ENCODE results near the gene N4BP3. TPM values are rescaled to one million over a fixed set of nuclear protein-coding genes. Genes with fewer than 3 reads are reported as not detected.
"Not testable (repeated sequence)": the region's sequence is repeated elsewhere in the genome, so short reads cannot be mapped to it uniquely, and the experiment has no call there.

N4BP3 gene
- total RNA-seq, 2 experiments from 2014 or later, result 0.99 to 1.1 TPM

DNA sequence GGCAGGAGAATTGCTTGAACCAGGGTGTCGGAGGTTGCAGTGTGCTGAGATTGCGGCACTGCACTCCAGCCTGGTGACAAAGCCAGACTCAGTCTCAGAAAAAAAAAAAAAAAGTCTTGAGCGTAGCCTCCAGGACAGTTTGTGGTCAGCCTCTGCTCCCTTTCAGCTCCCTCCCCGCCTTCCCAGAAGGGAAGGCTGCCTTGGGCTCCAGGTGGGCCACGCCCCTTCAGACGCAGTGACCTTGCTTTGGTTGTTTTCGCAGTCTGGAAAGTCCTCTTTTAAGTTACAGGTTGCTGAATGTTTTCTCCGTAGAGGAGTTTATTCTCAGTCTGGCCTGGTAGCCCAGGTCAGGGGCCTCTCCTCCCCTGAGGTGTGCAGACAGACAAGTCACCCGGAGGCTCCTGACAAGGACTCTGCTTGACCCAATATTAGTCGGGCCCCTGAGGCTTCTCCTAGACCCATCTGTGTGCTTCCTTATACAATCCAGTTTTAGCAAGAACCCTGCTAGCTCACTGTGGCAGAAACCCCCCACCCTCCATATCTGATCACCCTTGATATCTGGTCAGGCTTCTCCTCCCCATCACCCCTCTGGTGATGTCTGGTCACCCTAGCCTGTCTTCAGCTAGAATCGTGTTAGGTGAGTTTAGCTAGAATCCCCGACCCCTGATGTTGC is 31.6 kb upstream of the N4BP3 start:
- Mint-ChIP-seq H3K4me3 (no peak overlapping the region), H3K36me3 (no peaks in the 10 kb centered on the region), H3K9me3 (ENCODE audit: low read depth) (no peaks in the 10 kb centered on the region), H3K27ac (no peak overlapping the region), H3K27me3 (peaks cover 10% of the 10 kb centered on the region), H3K4me1 (no peaks in the 10 kb centered on the region)
- no peak for DNase-seq
- no peak for ATAC-seq
- CTCF ChIA-PET, result no interaction called here

DNA sequence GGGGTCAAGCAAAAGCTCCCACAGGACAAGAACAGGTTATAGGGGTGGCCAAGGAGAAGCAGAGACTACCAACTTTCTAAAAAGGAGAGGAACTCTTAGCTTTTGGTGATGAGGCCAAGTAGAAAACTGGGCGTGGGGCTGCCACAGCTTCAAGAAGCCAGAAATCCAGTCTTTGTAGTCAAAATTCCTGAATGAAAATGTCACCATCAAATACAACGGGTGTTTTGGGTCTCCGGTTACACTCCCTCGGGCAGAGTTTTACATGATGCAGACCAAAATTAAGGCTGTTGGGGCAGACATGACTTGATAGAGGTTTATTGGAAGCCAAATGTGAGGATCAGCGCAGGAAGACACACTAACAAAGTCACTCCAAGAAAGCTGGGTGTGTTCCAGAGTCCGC is 29.4 kb upstream of the N4BP3 start:
- CTCF ChIA-PET, result no interaction called here
- Mint-ChIP-seq H3K4me1 (no peaks in the 10 kb centered on the region), H3K27me3 (peaks cover 8% of the 10 kb centered on the region), H3K27ac (no peak overlapping the region), H3K4me3 (no peak overlapping the region), H3K36me3 (no peaks in the 10 kb centered on the region), H3K9me3 (ENCODE audit: low read depth) (no peaks in the 10 kb centered on the region)
- DNase-seq, result no peak
- no peak for ATAC-seq

DNA sequence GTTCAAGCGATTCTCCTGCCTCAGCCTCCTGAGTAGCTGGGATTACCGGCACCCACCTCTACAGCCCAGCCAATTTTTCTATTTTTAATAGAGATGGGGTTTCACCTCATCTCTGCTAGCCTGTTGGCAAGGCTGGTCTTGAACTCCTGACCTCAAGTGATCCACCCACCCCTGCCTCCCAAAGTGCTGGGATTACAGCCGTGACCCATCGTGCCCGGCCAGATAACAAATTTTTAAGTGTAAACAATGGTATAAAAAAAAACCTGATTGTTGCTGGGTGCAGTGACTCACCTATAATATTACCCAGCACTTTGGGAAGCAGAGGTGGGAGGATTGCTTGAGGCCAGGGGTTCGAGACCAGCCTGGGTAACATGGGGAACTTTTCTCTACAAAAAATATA is 28.0 kb upstream of the N4BP3 start:
- Mint-ChIP-seq H3K9me3 (ENCODE audit: low read depth) (no peaks in the 10 kb centered on the region), H3K36me3 (no peaks in the 10 kb centered on the region), H3K4me3 (no peak overlapping the region), H3K27me3 (peaks cover 11% of the 10 kb centered on the region), H3K4me1 (no peaks in the 10 kb centered on the region), H3K27ac (no peak overlapping the region)
- CTCF ChIA-PET, result no interaction called here
- no peak for DNase-seq
- ATAC-seq, result no peak

DNA sequence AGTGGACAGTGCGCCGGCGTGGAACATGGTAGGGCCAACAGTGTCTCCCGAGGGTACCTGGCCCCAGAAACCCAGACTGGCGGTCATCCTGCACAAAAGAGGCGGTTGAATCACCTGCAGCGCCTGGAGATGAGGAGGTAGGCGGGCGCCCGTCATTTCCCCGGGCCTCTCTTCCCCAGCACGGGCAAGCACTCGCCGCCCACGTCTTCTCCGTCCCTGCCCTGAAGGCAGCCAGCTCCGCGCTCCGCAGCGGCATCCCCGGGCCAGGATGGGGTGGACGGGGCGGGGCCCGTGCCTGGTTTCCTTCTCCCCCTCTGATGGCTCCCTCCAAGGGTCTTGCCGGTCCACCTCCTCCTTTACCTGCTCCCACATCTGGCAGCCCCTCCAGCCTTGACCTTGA is 27.1 kb upstream of the N4BP3 start:
- peaks cover 11% of the 10 kb centered on the region for H3K27me3 Mint-ChIP-seq
- peaks cover 3% of the 10 kb centered on the region for H3K4me1 Mint-ChIP-seq
- H3K36me3 Mint-ChIP-seq, result no peaks in the 10 kb centered on the region
- H3K27ac Mint-ChIP-seq, result no peak overlapping the region
- peaks cover under 1% of the 10 kb centered on the region for H3K9me3 Mint-ChIP-seq (ENCODE audit: low read depth)
- ATAC-seq (no peak), DNase-seq (no peak)
- CTCF ChIA-PET, result no interaction called here
- no peak overlapping the region for H3K4me3 Mint-ChIP-seq

DNA sequence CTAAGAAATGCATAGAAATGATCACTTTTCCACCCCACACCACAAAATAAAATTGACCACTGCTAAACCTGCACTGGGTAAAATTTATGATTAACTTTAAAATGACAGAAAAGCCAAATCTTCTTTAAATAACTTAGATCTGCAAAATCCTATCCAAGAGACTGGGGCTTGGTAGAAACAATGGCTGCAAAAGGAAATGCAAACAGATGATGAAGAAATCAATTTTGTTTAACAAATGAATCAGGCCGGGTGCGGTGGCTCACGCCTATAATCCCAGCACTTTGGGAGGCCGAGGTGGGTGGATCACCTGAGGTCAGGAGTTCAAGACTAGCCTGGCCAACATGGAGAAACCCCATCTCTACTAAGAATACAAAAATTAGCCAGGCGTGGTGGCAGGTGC is 26.1 kb upstream of the N4BP3 start:
- H3K27me3 Mint-ChIP-seq, result peaks cover 11% of the 10 kb centered on the region
- H3K27ac Mint-ChIP-seq; H3K36me3 Mint-ChIP-seq; H3K4me3 Mint-ChIP-seq; DNase-seq; ATAC-seq; H3K4me1 Mint-ChIP-seq; H3K9me3 Mint-ChIP-seq (ENCODE audit: low read depth): not testable (repeated sequence)
- CTCF ChIA-PET, result interaction anchor here (1.3 kb wide), 1 partner anchor 11 kb away, joined by 3 read pairs; no protein-coding TSS in a partner anchor

DNA sequence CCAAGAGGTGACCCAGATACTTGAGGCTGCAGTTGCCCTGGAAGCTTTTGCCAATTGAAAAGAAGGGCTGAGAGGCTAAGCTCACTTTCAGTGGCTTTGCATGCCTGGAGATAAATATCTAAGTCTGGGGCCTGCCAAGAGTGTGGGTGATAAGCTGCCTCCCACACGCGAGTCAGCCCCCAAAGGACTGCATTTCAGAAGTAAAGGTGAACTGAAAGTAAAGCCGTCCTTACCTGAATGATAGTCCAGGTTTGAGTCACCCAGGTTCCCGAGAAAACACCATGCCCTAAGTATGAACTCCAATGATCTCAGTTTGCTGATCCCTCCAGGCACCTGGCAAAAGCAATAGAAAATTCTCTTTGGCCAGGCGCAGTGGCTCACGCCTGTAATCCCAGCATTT is 22.5 kb upstream of the N4BP3 start:
- H3K27ac Mint-ChIP-seq, result no peak overlapping the region
- H3K4me1 Mint-ChIP-seq, result peaks cover 9% of the 10 kb centered on the region
- ATAC-seq, result no peak
- peaks cover 2% of the 10 kb centered on the region for H3K36me3 Mint-ChIP-seq
- peaks cover 7% of the 10 kb centered on the region for H3K9me3 Mint-ChIP-seq (ENCODE audit: low read depth)
- DNase-seq, result no peak
- H3K27me3 Mint-ChIP-seq, result peaks cover 8% of the 10 kb centered on the region
- CTCF ChIA-PET, result interaction anchor here (1.3 to 2.4 kb wide), 3 partner anchors 14 to 30 kb away, joined by 4 to 13 read pairs (median 9); no protein-coding TSS in a partner anchor
- no peak overlapping the region for H3K4me3 Mint-ChIP-seq

DNA sequence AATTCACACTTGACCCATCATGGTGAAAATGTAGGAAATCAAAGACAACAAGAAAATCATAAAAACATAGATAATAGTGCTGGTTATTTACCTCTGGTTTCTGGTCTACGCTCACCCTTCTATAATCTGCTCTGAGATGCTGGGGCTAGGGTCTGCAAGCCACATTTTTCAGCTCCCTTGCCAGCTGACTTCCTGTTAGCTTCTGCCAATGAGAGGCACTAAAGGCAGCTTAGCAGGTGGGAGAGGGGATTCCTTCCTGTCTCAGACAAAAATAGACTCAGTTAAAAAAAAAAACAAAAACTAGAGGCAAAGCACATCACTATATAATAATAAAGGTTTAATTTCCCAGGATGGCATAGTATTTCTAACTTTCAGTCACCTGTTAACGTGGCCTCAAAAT is 20.2 kb upstream of the N4BP3 start:
- ATAC-seq (no peak), DNase-seq (no peak)
- H3K27ac Mint-ChIP-seq, result no peak overlapping the region
- H3K9me3 Mint-ChIP-seq (ENCODE audit: low read depth), result peaks cover 7% of the 10 kb centered on the region
- H3K36me3 Mint-ChIP-seq, result peaks cover 2% of the 10 kb centered on the region
- peaks cover 9% of the 10 kb centered on the region for H3K4me1 Mint-ChIP-seq
- H3K4me3 Mint-ChIP-seq, result no peak overlapping the region
- CTCF ChIA-PET, result interaction anchor here (0.7 kb wide), 3 partner anchors 11 to 214 kb away, joined by 3 to 4 read pairs (median 4); no protein-coding TSS in a partner anchor
- peaks cover 6% of the 10 kb centered on the region for H3K27me3 Mint-ChIP-seq

DNA sequence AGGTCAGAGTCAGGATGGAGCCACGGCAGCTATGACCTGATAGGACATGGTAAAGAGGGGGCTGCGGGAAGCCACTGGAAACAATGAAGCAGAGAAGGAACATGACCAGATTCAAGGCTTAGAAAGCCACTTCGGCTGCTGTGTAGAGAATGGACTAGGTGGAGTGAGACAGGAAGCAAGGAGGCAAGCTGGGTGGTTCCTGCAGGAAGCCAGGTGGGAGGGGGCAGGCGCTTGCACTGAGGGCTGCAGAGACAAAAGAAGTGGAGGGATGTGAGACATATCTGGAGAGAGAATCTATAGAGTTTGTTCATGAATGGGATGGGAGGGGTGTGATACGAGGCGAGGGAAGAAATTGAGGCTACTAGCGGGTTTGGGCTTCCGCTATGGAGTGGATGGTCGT is 19.0 kb upstream of the N4BP3 start:
- peaks cover 7% of the 10 kb centered on the region for H3K9me3 Mint-ChIP-seq (ENCODE audit: low read depth)
- CTCF ChIA-PET, result no interaction called here
- H3K27me3 Mint-ChIP-seq, result peaks cover 4% of the 10 kb centered on the region
- ATAC-seq (no peak), DNase-seq (no peak)
- H3K36me3 Mint-ChIP-seq, result peaks cover 2% of the 10 kb centered on the region
- H3K4me3 Mint-ChIP-seq, result no peak overlapping the region
- no peak overlapping the region for H3K27ac Mint-ChIP-seq
- peaks cover 9% of the 10 kb centered on the region for H3K4me1 Mint-ChIP-seq

DNA sequence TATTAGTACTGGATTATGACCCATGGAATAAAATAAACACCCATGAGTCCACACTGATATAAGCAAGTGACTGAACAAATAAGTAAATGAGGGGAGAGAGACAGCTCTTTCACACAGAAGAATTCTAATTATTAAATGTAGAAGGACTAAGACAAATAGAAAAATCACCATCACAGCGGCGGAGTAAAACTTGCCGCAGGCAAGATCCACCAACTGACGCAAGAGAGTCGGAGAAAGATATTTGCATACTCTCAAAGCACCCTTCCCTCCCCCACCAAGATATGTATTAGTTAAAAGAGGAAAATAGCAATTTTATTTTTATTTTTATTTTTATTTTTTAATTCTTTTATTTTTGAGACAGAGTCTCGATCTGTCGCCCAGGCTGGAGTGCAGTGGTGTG is 14.6 kb upstream of the N4BP3 start:
- CTCF ChIA-PET, result no interaction called here
- ATAC-seq, result no peak
- H3K36me3 Mint-ChIP-seq, result no peaks in the 10 kb centered on the region

DNA sequence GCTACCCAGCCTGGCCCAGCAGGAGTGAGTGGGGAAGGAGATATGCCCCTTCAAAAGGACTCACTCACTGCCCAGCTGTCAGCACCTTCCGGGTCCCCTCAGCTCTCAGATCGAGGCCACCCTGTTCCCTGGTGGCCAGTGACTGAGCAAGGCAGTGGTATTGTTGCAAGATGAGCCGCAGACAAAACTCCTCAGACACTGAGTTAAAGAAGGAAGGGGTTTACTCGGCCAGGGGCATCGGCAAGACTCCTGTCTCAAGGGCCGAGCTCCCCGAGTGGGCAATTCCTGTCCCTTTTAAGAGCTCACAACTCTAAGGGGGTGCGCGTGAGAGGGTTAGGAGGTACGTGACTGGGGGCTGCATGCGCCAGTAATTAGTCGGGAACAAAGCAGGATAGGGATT is 9.7 kb upstream of the N4BP3 start:
- Mint-ChIP-seq H3K36me3 (no peaks in the 10 kb centered on the region), H3K27me3 (peaks cover 14% of the 10 kb centered on the region), H3K27ac (no peak overlapping the region), H3K9me3 (ENCODE audit: low read depth) (no peaks in the 10 kb centered on the region), H3K4me3 (no peak overlapping the region), H3K4me1 (peaks cover under 1% of the 10 kb centered on the region)
- DNase-seq (no peak), ATAC-seq (no peak)
- CTCF ChIA-PET, result no interaction called here

More for the DNA sequence above, 14.6 kb upstream of the N4BP3 start:
- no peak overlapping the region for H3K4me3 Mint-ChIP-seq
- no peaks in the 10 kb centered on the region for H3K27me3 Mint-ChIP-seq
- no peak for DNase-seq
- peaks cover 7% of the 10 kb centered on the region for H3K4me1 Mint-ChIP-seq
- H3K9me3 Mint-ChIP-seq (ENCODE audit: low read depth), result no peaks in the 10 kb centered on the region
- H3K27ac Mint-ChIP-seq, result no peak overlapping the region

DNA sequence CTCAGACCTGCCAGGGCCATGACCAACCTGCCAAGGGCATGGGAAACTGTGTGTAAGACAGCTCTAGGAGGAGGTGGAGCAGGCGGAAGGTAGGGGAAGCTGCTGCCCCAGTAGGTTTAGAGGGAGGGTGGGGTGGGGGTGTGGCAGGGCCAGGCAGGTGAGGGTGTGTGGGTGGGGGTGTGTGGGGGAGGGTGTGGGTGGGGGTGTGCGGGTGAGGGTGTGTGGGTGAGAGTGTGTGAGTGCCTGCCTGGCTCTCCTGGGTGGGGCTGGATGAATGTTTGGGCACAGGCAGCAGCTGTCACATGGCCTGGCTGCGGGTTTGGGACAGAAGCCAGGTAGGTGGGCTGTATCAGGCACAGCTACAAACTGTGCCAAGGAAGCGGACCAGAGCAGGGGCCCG is 8.8 kb upstream of the N4BP3 start:
- H3K27ac Mint-ChIP-seq, result no peak overlapping the region
- no peaks in the 10 kb centered on the region for H3K9me3 Mint-ChIP-seq (ENCODE audit: low read depth)
- no peaks in the 10 kb centered on the region for H3K36me3 Mint-ChIP-seq
- DNase-seq (no peak), ATAC-seq (no peak)
- H3K4me1 Mint-ChIP-seq, result peaks cover 1% of the 10 kb centered on the region
- no peak overlapping the region for H3K4me3 Mint-ChIP-seq
- peaks cover 14% of the 10 kb centered on the region for H3K27me3 Mint-ChIP-seq
- CTCF ChIA-PET, result interaction anchor here (0.7 kb wide), 1 partner anchor 11 kb away, joined by 4 read pairs; no protein-coding TSS in a partner anchor

DNA sequence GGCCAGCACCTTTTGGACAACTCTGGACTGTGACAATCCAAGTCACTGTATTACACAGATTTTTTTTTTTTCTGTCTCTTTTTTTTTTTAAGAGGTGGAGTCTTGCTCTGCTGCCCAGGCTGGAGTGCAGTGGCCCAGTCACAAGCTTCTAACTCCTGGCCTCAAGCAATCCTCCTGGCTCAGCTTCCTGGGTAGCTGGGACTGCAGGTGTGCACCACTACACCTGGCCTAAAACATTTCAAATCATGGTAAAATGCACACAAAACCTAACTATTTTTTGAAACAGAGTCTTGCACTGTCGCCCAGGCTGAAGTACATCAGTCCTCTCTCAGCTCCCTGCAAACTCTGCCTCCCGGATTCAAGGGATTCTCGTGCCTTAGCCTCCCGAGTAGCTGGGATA is 7.2 kb upstream of the N4BP3 start:
- no peak overlapping the region for H3K27ac Mint-ChIP-seq
- no peak for ATAC-seq

DNA sequence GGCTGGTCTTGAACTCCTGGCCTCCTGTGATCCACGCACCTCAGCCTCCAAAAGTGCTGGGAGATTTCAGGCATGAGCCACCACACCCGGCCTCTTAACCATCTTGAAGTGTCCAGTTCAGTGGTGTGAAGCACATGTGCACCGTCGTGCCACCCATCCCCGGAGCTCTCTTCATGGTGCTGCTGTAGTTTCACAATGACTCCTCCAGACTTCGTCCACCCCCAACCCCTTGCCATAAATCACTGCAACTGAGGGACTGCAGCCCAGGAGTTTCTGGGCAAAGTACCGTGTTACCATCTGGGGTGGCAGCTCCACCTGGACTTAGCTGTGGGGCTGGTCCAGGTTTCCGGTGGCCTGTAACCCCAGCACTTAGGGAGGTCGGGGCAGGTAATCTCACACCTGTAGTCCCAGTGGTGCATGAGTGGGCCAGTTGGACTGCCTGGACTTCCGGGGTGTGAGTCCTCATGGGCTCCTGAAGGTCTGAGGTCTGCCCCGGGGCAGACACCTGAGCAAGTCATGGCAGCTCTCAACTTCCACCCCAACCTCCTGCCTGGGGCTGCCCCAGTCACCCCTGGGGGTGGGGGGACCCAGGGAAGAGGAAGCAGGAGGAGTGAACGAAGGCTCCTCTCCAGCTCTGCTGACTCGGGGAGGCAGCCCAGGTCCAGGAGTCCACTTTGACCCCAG is 6.6 kb upstream of the N4BP3 start:
- Mint-ChIP-seq H3K9me3 (ENCODE audit: low read depth) (no peaks in the 10 kb centered on the region), H3K4me1 (peaks cover 1% of the 10 kb centered on the region), H3K4me3 (no peak overlapping the region), H3K27ac (no peak overlapping the region), H3K27me3 (peaks cover 24% of the 10 kb centered on the region), H3K36me3 (no peaks in the 10 kb centered on the region)
- CTCF ChIA-PET, result interaction anchor here (3.2 kb wide), 1 partner anchor 14 kb away, joined by 17 read pairs; no protein-coding TSS in a partner anchor
- ATAC-seq (no peak), DNase-seq (no peak)

More for the DNA sequence above, 7.2 kb upstream of the N4BP3 start:
- no peaks in the 10 kb centered on the region for H3K36me3 Mint-ChIP-seq
- H3K4me3 Mint-ChIP-seq, result no peak overlapping the region
- CTCF ChIA-PET, result interaction anchor here (1.0 to 3.2 kb wide), 2 partner anchors 11 to 14 kb away, joined by 3 to 17 read pairs; no protein-coding TSS in a partner anchor
- H3K9me3 Mint-ChIP-seq (ENCODE audit: low read depth), result no peaks in the 10 kb centered on the region
- no peak for DNase-seq
- H3K27me3 Mint-ChIP-seq, result peaks cover 23% of the 10 kb centered on the region
- peaks cover 1% of the 10 kb centered on the region for H3K4me1 Mint-ChIP-seq

DNA sequence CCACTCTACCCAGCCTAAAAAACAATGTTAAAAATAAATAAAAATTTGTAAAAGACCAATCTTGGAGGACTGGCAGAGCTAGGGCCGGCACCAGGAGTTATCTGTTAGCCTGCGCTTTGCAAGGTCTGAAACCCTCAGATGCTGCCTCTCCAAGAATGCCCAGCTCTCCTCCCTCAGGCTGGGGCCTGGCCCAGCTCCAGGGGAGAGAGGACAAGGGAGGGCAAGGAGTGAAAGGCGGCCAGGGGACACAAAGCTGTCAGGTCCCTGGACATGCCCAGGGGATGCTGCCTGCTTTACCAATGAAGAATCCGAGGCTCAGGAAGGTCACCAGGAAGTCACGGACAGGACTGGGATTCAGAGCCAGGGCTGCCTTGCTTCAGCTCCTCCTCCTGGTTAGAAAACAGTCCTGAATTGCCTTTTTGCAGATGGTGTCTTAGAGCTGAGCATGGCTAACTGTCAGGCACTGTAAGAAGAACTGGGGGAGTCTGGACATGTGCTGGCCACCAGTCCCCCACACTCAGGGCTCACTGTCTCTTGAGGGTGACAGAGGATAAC is 5.5 kb upstream of the N4BP3 start:
- no peak overlapping the region for H3K27ac Mint-ChIP-seq
- peaks cover 35% of the 10 kb centered on the region for H3K27me3 Mint-ChIP-seq
- ATAC-seq (no peak), DNase-seq (no peak)
- CTCF ChIA-PET, result interaction anchor here (0.8 to 3.2 kb wide), 2 partner anchors 13 to 32 kb away, joined by 3 to 17 read pairs; no protein-coding TSS in a partner anchor
- H3K4me3 Mint-ChIP-seq, result no peak overlapping the region
- H3K36me3 Mint-ChIP-seq, result no peaks in the 10 kb centered on the region
- no peaks in the 10 kb centered on the region for H3K9me3 Mint-ChIP-seq (ENCODE audit: low read depth)
- peaks cover 4% of the 10 kb centered on the region for H3K4me1 Mint-ChIP-seq
